Esophagus muscularis mucosa (tissue), 4 donors: ENCODE results near the gene C14orf180. TPM values are rescaled to one million over a fixed set of nuclear protein-coding genes. Genes with fewer than 3 reads are reported as not detected.

Experiments used
- DNase-seq: peaks from one replicate; pipeline ENCODE4 v3.0.0-alpha.2; 2017; ENCODE audit errors: extremely low spot score
- H3K27ac ChIP-seq, 4 donors: fragments of 200-600 bp; sonication (generic); replicated peaks in 1 of 4; 1 replicate in 3 of 4; 2 replicates in 1 of 4; pipeline ENCODE4 v1.5.1; 2016 to 2019; ENCODE audit warnings: mild to moderate bottlenecking in 1 of 4
- H3K27me3 ChIP-seq, 4 donors: fragments of 200-600 bp; sonication (generic); one replicate each; pipeline versions ENCODE4 v1.5.1 to v1.6.0; 2016 to 2019
- H3K36me3 ChIP-seq, 4 donors: fragments of 200-600 bp; sonication (generic); one replicate each; pipeline ENCODE4 v1.5.1; 2016 to 2019
- H3K4me1 ChIP-seq, 4 donors: fragments of 200-600 bp; sonication (generic); one replicate each; pipeline ENCODE4 v1.5.1; 2016 to 2019
- H3K4me3 ChIP-seq, 4 donors: fragments of 200-600 bp; sonication (generic); 1 replicate in 2 of 4; 2 replicates in 2 of 4; pipeline ENCODE4 v1.5.1; 2016 to 2019; ENCODE audit warnings: mild to moderate bottlenecking in 4 of 4, moderate library complexity in 1 of 4
- H3K9me3 ChIP-seq, 4 donors: fragments of 200-600 bp; sonication (generic); 1 replicate in 3 of 4; 2 replicates in 1 of 4; pipeline ENCODE4 v1.5.1; 2016 to 2019
- CTCF ChIP-seq, 3 experiments: fragments of 200-600 bp in 2 of 3; fragments of 450-650 bp in 1 of 3; sonication (generic) in 2 of 3; IDR thresholded peaks; one replicate each; pipeline ENCODE4 v1.5.1; 2017 to 2019; ENCODE audit warnings: antibody characterized with exemption in 3 of 3, mild to moderate bottlenecking in 2 of 3, moderate library complexity in 1 of 3
- EP300 ChIP-seq: sonication (generic); formaldehyde crosslinking; IDR thresholded peaks from one replicate; pipeline ENCODE4 v1.6.1; 2017; ENCODE audit warnings: antibody characterized with exemption
- POLR2A ChIP-seq: fragments of 450-650 bp; IDR thresholded peaks from one replicate; pipeline ENCODE4 v1.6.1; 2017; ENCODE audit warnings: antibody characterized with exemption, moderate library complexity, mild to moderate bottlenecking, low read depth
- POLR2AphosphoS5 ChIP-seq, 2 donors: sonication (generic); formaldehyde crosslinking; IDR thresholded peaks; one replicate each; pipeline ENCODE4 v1.6.1; 2017; ENCODE audit warnings: antibody characterized with exemption in 2 of 2
- WGBS: methylation state at CpG from one replicate; pipeline ENCODE4 v1.1.5; 2018; 5-methylcytosine and 5-hydroxymethylcytosine counted together
- intact Hi-C: fragments of 100-400 bp; cut with DNase I; formaldehyde crosslinking; loops from one replicate; pipeline ENCODE4 v1.15.1; 2023
- total RNA-seq, 4 donors: library from RNA; depleted of rRNA; stranded (reverse); fragments of >200 nt; gene quantifications; one replicate each; pipeline versions ENCODE4 v1.1.0 to v1.2.1, GENCODE V29; 2016

Gene C14orf180
- total RNA-seq, 4 donors from 2014 or later = 0.42 TPM; not detected in 3

- Histone ChIP-seq H3K4me3 (no peak overlapping the region), H3K27ac (no peak overlapping the region), H3K9me3 (no peaks in the 10 kb centered on the region), H3K4me1 (peaks cover 10 to 32% (median 11%) of the 10 kb centered on the region in 4 donors), H3K27me3 (peaks cover 0 to 80% (median 0%) of the 10 kb centered on the region in 4 donors), H3K36me3 (peaks cover 0 to 28% (median 0%) of the 10 kb centered on the region in 4 donors)
- intact Hi-C loops = no loop called here
- no peak for DNase-seq
- no peak for TF ChIP-seq CTCF (IDR thresholded peaks at IDR 0.05)
- TF ChIP-seq EP300 = no peak
- no peak for TF ChIP-seq POLR2A
- TF ChIP-seq POLR2AphosphoS5 (IDR thresholded peaks at IDR 0.05) = no peak
- WGBS = 72% methylated on average over 2 of the region's 19 CpGs
These were observed 7.5 kb downstream of the C14orf180 start for GRCh38 chr14:104586832-104587620.

GRCh38 chr14:104587641-104588040, 8.1 kb downstream of the C14orf180 start:
- peaks cover 0 to 78% (median 0%) of the 10 kb centered on the region in 4 donors for H3K27me3 ChIP-seq
- H3K36me3 ChIP-seq = peaks cover 0 to 28% (median 0%) of the 10 kb centered on the region in 4 donors
- H3K9me3 ChIP-seq = no peaks in the 10 kb centered on the region
- 75% methylated on average over 5 of the region's 19 CpGs for WGBS
- peaks cover 4 to 32% (median 5%) of the 10 kb centered on the region in 4 donors for H3K4me1 ChIP-seq
- TF ChIP-seq CTCF (IDR thresholded peaks at IDR 0.05) (no peak), POLR2A (no peak), EP300 (no peak), POLR2AphosphoS5 (IDR thresholded peaks at IDR 0.05) (no peak)
- no peak for DNase-seq
- H3K27ac ChIP-seq = no peak overlapping the region
- intact Hi-C loops = no loop called here
- no peak overlapping the region for H3K4me3 ChIP-seq

DNA sequence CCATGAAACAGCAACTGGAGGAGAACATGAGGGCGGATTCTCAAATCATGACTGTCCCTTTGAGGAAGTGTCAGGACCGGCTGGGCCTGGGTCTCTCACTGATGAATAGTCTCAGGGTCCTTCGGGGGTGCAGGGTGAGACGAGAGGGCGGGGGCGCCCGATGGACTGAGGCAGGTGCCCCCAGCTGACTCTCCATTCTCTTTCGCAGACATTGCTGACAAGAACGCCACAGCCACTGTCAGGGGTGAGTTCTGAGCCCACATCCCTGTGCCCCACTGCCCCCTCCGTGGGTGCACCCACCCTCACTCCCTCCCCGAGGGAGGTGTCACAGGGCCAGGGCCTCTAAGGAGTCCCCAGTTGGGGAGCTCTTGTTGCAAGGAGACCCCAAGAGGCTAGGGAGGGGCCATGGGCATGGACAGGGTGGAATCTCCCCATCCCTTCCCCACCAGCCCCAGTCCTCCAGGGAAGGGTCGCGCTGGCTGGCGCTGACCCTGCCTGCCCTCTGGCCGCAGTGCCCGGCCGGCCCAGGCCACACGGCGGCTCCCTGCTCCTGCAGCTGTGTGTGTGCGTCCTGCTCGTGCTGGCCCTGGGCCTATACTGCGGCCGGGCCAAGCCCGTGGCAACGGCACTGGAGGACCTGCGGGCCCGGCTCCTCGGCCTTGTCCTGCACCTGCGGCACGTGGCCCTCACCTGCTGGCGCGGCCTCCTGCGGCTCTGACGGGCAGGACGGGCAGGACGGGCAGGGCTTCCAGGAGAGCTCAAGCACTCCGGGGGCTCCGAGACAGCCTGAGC, 8.7 kb downstream of the C14orf180 start:
- Histone ChIP-seq H3K27me3 (peaks cover 0 to 78% (median 0%) of the 10 kb centered on the region in 4 donors), H3K9me3 (no peaks in the 10 kb centered on the region), H3K4me3 (no peak overlapping the region), H3K4me1 (peaks cover 0 to 32% (median 0%) of the 10 kb centered on the region in 4 donors), H3K27ac (no peak overlapping the region), H3K36me3 (peaks cover 0 to 28% (median 0%) of the 10 kb centered on the region in 4 donors)
- WGBS = 90% methylated on average over 12 of the region's 38 CpGs
- intact Hi-C loops = no loop called here
- DNase-seq = no peak
- TF ChIP-seq POLR2A = no peak
- no peak for TF ChIP-seq EP300
- no peak for TF ChIP-seq POLR2AphosphoS5 (IDR thresholded peaks at IDR 0.05)
- no peak for TF ChIP-seq CTCF (IDR thresholded peaks at IDR 0.05)

GRCh38 chr14:104589338-104590195, 10.0 kb downstream of the C14orf180 start:
- H3K27me3 ChIP-seq = peaks cover 0 to 82% (median 0%) of the 10 kb centered on the region in 4 donors
- peaks cover 0 to 22% (median 0%) of the 10 kb centered on the region in 4 donors for H3K4me1 ChIP-seq
- H3K9me3 ChIP-seq = no peaks in the 10 kb centered on the region
- no peak overlapping the region for H3K4me3 ChIP-seq
- DNase-seq = no peak
- peaks cover 0 to 28% (median 0%) of the 10 kb centered on the region in 4 donors for H3K36me3 ChIP-seq
- intact Hi-C loops = no loop called here
- H3K27ac ChIP-seq = no peak overlapping the region
- 84% methylated on average over 18 of the region's 26 CpGs for WGBS
- TF ChIP-seq CTCF (IDR thresholded peaks at IDR 0.05) (no peak), POLR2A (no peak), POLR2AphosphoS5 (IDR thresholded peaks at IDR 0.05) (no peak), EP300 (no peak)
